Right atrium auricular region (tissue), 2 donors: ENCODE measurements around the gene ARHGAP45. TPM values are rescaled to one million over a fixed set of nuclear protein-coding genes. Genes with fewer than 3 reads are reported as not detected.

Source experiments
- DNase-seq: peaks from one replicate; pipeline ENCODE4 v3.0.0-alpha.2; 2019; ENCODE audit warnings: low spot score
- H3K27ac ChIP-seq, 2 donors: fragments of 200-600 bp; sonication (generic); 1 replicate in 1 of 2; 2 replicates in 1 of 2; pipeline ENCODE4 v1.5.1; 2016 to 2019
- H3K27me3 ChIP-seq, 2 donors: fragments of 200-600 bp; sonication (generic); one replicate each; pipeline versions ENCODE4 v1.5.1 to v1.6.0; 2017 to 2019
- H3K36me3 ChIP-seq: fragments of 200-600 bp; sonication (generic); one replicate; pipeline ENCODE4 v1.5.1; 2016
- H3K4me1 ChIP-seq, 2 donors: fragments of 200-600 bp; sonication (generic); one replicate each; pipeline versions ENCODE4 v1.5.1 to v1.6.0; 2017 to 2019
- H3K4me3 ChIP-seq, 2 donors: fragments of 200-600 bp; sonication (generic); 1 replicate in 1 of 2; 2 replicates in 1 of 2; pipeline ENCODE4 v1.5.1; 2017 to 2019; ENCODE audit warnings: mild to moderate bottlenecking in 1 of 2, moderate library complexity in 1 of 2
- H3K9me3 ChIP-seq, 2 donors: fragments of 200-600 bp; sonication (generic); one replicate each; pipeline ENCODE4 v1.5.1; 2019
- CTCF ChIP-seq, 2 donors: fragments of 200-600 bp; sonication (generic); IDR thresholded peaks; one replicate each; pipeline ENCODE4 v1.5.1; 2019; ENCODE audit warnings: antibody characterized with exemption in 2 of 2
- total RNA-seq, 2 donors: library from RNA; depleted of rRNA; stranded (reverse); fragments of >200 nt; gene quantifications; one replicate each; pipeline ENCODE4 v1.1.0, GENCODE V29; 2016

ARHGAP45 gene
- total RNA-seq, 2 donors from 2014 or later: 5.2 to 12.8 TPM

GRCh38 chr19:1047696-1048147, 19.2 kb upstream of the ARHGAP45 start:
- Histone ChIP-seq H3K27me3 (no peaks in the 10 kb centered on the region), H3K4me3 (no peak overlapping the region), H3K36me3 (no peaks in the 10 kb centered on the region), H3K9me3 (no peaks in the 10 kb centered on the region), H3K27ac (no peak overlapping the region), H3K4me1 (no peaks in the 10 kb centered on the region)
- no peak for DNase-seq
- TF ChIP-seq CTCF (IDR thresholded peaks at IDR 0.05): no peak

- H3K36me3 ChIP-seq: no peaks in the 10 kb centered on the region
- TF ChIP-seq CTCF (IDR thresholded peaks at IDR 0.05): no peak
- DNase-seq: no peak
- no peaks in the 10 kb centered on the region for H3K9me3 ChIP-seq
- no peaks in the 10 kb centered on the region for H3K4me1 ChIP-seq
- no peaks in the 10 kb centered on the region for H3K27me3 ChIP-seq
- H3K27ac ChIP-seq: no peak overlapping the region
- H3K4me3 ChIP-seq: no peak overlapping the region
Observed at GRCh38 chr19:1049106-1049505, 17.9 kb upstream of the ARHGAP45 start.

- no peak for TF ChIP-seq CTCF (IDR thresholded peaks at IDR 0.05)
Observed at GRCh38 chr19:1049800-1050199, 17.2 kb upstream of the ARHGAP45 start.

GRCh38 chr19:1050989-1051788, 15.8 kb upstream of the ARHGAP45 start:
- no peaks in the 10 kb centered on the region for H3K36me3 ChIP-seq
- DNase-seq: no peak
- H3K4me3 ChIP-seq: no peak overlapping the region
- no peak overlapping the region for H3K27ac ChIP-seq
- TF ChIP-seq CTCF (IDR thresholded peaks at IDR 0.05): no peak
- no peaks in the 10 kb centered on the region for H3K27me3 ChIP-seq
- H3K9me3 ChIP-seq: peaks cover under 1 to 7% of the 10 kb centered on the region in 2 donors
- H3K4me1 ChIP-seq: no peaks in the 10 kb centered on the region

More at GRCh38 chr19:1049800-1050199, 17.2 kb upstream of the ARHGAP45 start:
- Histone ChIP-seq H3K36me3 (no peaks in the 10 kb centered on the region), H3K27ac (no peak overlapping the region), H3K27me3 (no peaks in the 10 kb centered on the region), H3K4me3 (no peak overlapping the region), H3K4me1 (no peaks in the 10 kb centered on the region), H3K9me3 (no peaks in the 10 kb centered on the region)
- no peak for DNase-seq

GRCh38 chr19:1051791-1052190, 15.2 kb upstream of the ARHGAP45 start:
- TF ChIP-seq CTCF (IDR thresholded peaks at IDR 0.05): no peak
- Histone ChIP-seq H3K9me3 (peaks cover 6 to 13% of the 10 kb centered on the region in 2 donors), H3K4me1 (no peaks in the 10 kb centered on the region), H3K27me3 (no peaks in the 10 kb centered on the region), H3K36me3 (no peaks in the 10 kb centered on the region), H3K27ac (no peak overlapping the region), H3K4me3 (no peak overlapping the region)
- DNase-seq: no peak
